Endothelial cell of umbilical vein (primary cell): ENCODE measurements around the gene EN2. TPM values are rescaled to one million over a fixed set of nuclear protein-coding genes. Genes with fewer than 3 reads are reported as not detected.

Source experiments
- BruUV-seq: library from RNA; stranded (reverse); fragments of 400-500 nt; replicated peaks from 2 replicates; lab custom pipeline; 2021; lab: Mats Ljungman, UMichigan
- CTCF ChIA-PET: fragments of 300-600, 350-600 bp; sonication (Branson Sonifier 250); formaldehyde crosslinking; loops from one replicate; lab custom pipeline; 2021; ENCODE audit warnings: antibody characterized with exemption, inconsistent platforms; lab: Charles Lee
- POLR2A ChIA-PET: fragments of 300-600, 350-600 bp; sonication (Branson Sonifier 250); formaldehyde crosslinking; loops from one replicate; lab custom pipeline; 2021; ENCODE audit warnings: antibody characterized with exemption, inconsistent platforms; lab: Charles Lee
- DNase-seq: peaks from one replicate; pipeline ENCODE4 v3.0.0-alpha.2; 2011; ENCODE audit warnings: low read depth, low spot score
- FAIRE-seq: peaks from 2 replicates; lab custom pipeline; 2011; peaks lifted over from hg19 to GRCh38; lab: Jason Lieb, UNC
- H2AFZ ChIP-seq: 2 replicates; pipeline ENCODE4 v1.6.0; 2012; ENCODE audit warnings: low read depth, low read length, control low read depth, inconsistent platforms
- H3K27ac ChIP-seq: 2 replicates; pipeline ENCODE4 v1.5.1; 2011; ENCODE audit warnings: low read depth, mild to moderate bottlenecking, control low read depth, low read length, moderate library complexity; ENCODE audit not compliant: insufficient read depth
- H3K27me3 ChIP-seq, 2 experiments: 2 replicates each; pipeline versions ENCODE4 v1.6.0 to v1.6.1; 2011; ENCODE audit warnings: low read length in 2 of 2, mixed read lengths in 1 of 2; ENCODE audit not compliant: control insufficient read depth in 2 of 2, insufficient read depth in 2 of 2
- H3K36me3 ChIP-seq, 2 experiments: 2 replicates in 1 of 2; 3 replicates in 1 of 2; pipeline ENCODE4 v1.5.1; 2011; ENCODE audit warnings: low read length in 2 of 2, mild to moderate bottlenecking in 1 of 2, moderate library complexity in 1 of 2; ENCODE audit not compliant: control insufficient read depth in 2 of 2, insufficient read depth in 2 of 2; ENCODE audit errors: extremely low read depth in 1 of 2
- H3K4me1 ChIP-seq: 3 replicates; pipeline ENCODE4 v1.5.1; 2011; ENCODE audit warnings: mild to moderate bottlenecking, low read length; ENCODE audit not compliant: control insufficient read depth, insufficient read depth; ENCODE audit errors: extremely low read depth
- H3K4me2 ChIP-seq: 2 replicates; pipeline ENCODE4 v1.6.1; 2011; ENCODE audit warnings: low read length, control low read depth, mixed read lengths; ENCODE audit not compliant: insufficient read depth
- H3K4me3 ChIP-seq, 3 experiments: fragments of 200-600 bp in 1 of 3; sonication (generic), shearing (Covaris generic) in 1 of 3; replicated peaks in 1 of 3; 2 replicates each; pipeline ENCODE4 v1.5.1; 2011 to 2016; ENCODE audit warnings: control low read depth in 3 of 3, low read length in 3 of 3, mild to moderate bottlenecking in 2 of 3, inconsistent platforms in 1 of 3, low read depth in 1 of 3, moderate library complexity in 1 of 3; ENCODE audit not compliant: insufficient read depth in 1 of 3
- H3K79me2 ChIP-seq: 2 replicates; pipeline ENCODE4 v1.6.0; 2012; ENCODE audit warnings: low read length, inconsistent platforms; ENCODE audit not compliant: control insufficient read depth, insufficient read depth
- H3K9ac ChIP-seq: replicated peaks from 2 replicates; pipeline ENCODE3; 2011; ENCODE audit warnings: low read length, control low read depth; ENCODE audit not compliant: insufficient read depth; ENCODE audit errors: extremely low read depth
- H3K9me1 ChIP-seq: replicated peaks from 3 replicates; pipeline ENCODE4 v1.6.0; 2011; ENCODE audit warnings: mild to moderate bottlenecking, low read length; ENCODE audit not compliant: control insufficient read depth, insufficient read depth; ENCODE audit errors: extremely low read depth
- H3K9me3 ChIP-seq: replicated peaks from 2 replicates; pipeline ENCODE4 v1.5.1; 2012; ENCODE audit warnings: low read length, inconsistent platforms; ENCODE audit not compliant: control insufficient read depth, insufficient read depth
- H4K20me1 ChIP-seq: replicated peaks from 2 replicates; pipeline ENCODE3; 2011; ENCODE audit warnings: mild to moderate bottlenecking, low read length; ENCODE audit not compliant: control insufficient read depth, insufficient read depth; ENCODE audit errors: extremely low read depth
- CTCF ChIP-seq, 2 donors: IDR thresholded peaks; 1 replicate in 1 of 2; 2 replicates in 1 of 2; pipeline ENCODE4 v1.5.1; 2011; ENCODE audit warnings: low read length in 2 of 2, mild to moderate bottlenecking in 2 of 2, moderate library complexity in 2 of 2, control low read depth in 1 of 2, inconsistent platforms in 1 of 2, low read depth in 1 of 2; ENCODE audit not compliant: insufficient read depth in 1 of 2; ENCODE audit errors: extremely low read depth in 1 of 2
- EZH2 ChIP-seq: IDR thresholded peaks from 2 replicates; pipeline ENCODE4 v1.6.1; 2012; ENCODE audit warnings: borderline replicate concordance, low read depth, mild to moderate bottlenecking, moderate library complexity, low read length, inconsistent platforms; ENCODE audit not compliant: severe bottlenecking
- FOS ChIP-seq: IDR thresholded peaks from 2 replicates; pipeline ENCODE4 v1.6.1; 2011; ENCODE audit warnings: mild to moderate bottlenecking, low read length, moderate library complexity, borderline replicate concordance; ENCODE audit not compliant: insufficient read depth
- GATA2 ChIP-seq: IDR thresholded peaks from 2 replicates; pipeline ENCODE4 v1.7.0; 2011; ENCODE audit warnings: low read depth, mild to moderate bottlenecking, moderate library complexity, mixed read lengths, low read length; ENCODE audit not compliant: insufficient read length, insufficient read depth
- JUN ChIP-seq: IDR thresholded peaks from 2 replicates; pipeline ENCODE4 v1.6.1; 2011; ENCODE audit warnings: borderline replicate concordance, low read depth; ENCODE audit not compliant: insufficient read length, insufficient read depth
- MAX ChIP-seq: IDR thresholded peaks from 2 replicates; pipeline ENCODE4 v1.6.1; 2011; ENCODE audit not compliant: insufficient read depth, insufficient read length
- MYC ChIP-seq: IDR thresholded peaks from one replicate; pipeline ENCODE4 v1.6.1; 2011; ENCODE audit warnings: mild to moderate bottlenecking, low read depth, low read length
- POLR2A ChIP-seq: IDR thresholded peaks from 2 replicates; pipeline ENCODE4 v1.6.1; 2012; ENCODE audit warnings: low read depth, mild to moderate bottlenecking, control low read depth, low read length
- POLR2AphosphoS5 ChIP-seq: IDR thresholded peaks from 2 replicates; pipeline ENCODE4 v1.6.1; 2012; ENCODE audit warnings: low read depth, mild to moderate bottlenecking, control low read depth, low read length, moderate library complexity; ENCODE audit not compliant: insufficient read depth
- dilution Hi-C: fragments of 300-500 bp; cut with MboI; formaldehyde crosslinking; loops from one replicate; pipeline ENCODE4 v1.15.0; 2019; ENCODE audit warnings: low sequenced_read_pairs; ENCODE audit not compliant: extremely low pct_ligation_motif_present
- intact Hi-C: fragments of 100-400 bp; cut with micrococcal nuclease; formaldehyde crosslinking; loops from one replicate; pipeline ENCODE4 v1.10.0; 2022
- polyA plus RNA-seq, 4 experiments: library from polyadenylated mRNA; depleted of rRNA in 3 of 4; stranded (reverse) in 3 of 4; unstranded in 1 of 4; fragments of >200 nt; gene quantifications; 2 replicates each; pipeline versions ENCODE4 v1.2.1 to v1.2.3, GENCODE V29; 2011 to 2012; ENCODE audit warnings: missing spikeins in 1 of 4
- total RNA-seq: library from RNA; stranded (reverse); gene quantifications from 2 replicates; pipeline ENCODE4 v1.2.3, GENCODE V29; 2021

The EN2 gene
- total and polyA plus RNA-seq, 2 donors (not counting 3 experiments of a cell fraction or from before 2014, with no cell fraction given), result not detected

- BruUV-seq, result no TSS peak
- Histone ChIP-seq H3K4me3 (no peak overlapping the region), H3K27ac (no peak overlapping the region), H3K9ac (no peak overlapping the region), H3K9me3 (no peaks in the 10 kb centered on the region), H3K79me2 (no peaks in the 10 kb centered on the region), H3K4me2 (no peak overlapping the region), H3K36me3 (no peaks in the 10 kb centered on the region), H3K27me3 (no peaks in the 10 kb centered on the region), H3K4me1 (no peaks in the 10 kb centered on the region), H4K20me1 (no peaks in the 10 kb centered on the region), H2AFZ (no peak overlapping the region), H3K9me1 (no peaks in the 10 kb centered on the region)
- DNase-seq, result no peak
- ChIA-PET POLR2A (no interaction called here), CTCF (no interaction called here)
- intact Hi-C loops, result no loop called here
- TF ChIP-seq POLR2AphosphoS5 (no peak), POLR2A (no peak), JUN (no peak), CTCF (IDR thresholded peaks at IDR 0.05; ENCODE audit: extremely low read depth in 1 of 2, insufficient read depth in 1 of 2, low read depth in 1 of 2, low read length in 2 of 2) (no peak), GATA2 (no peak), MAX (no peak), MYC (no peak), EZH2 (no peak), FOS (no peak)
- no peak for FAIRE-seq
- dilution Hi-C loops, result no loop called here
Observed at GRCh38 chr7:155428171-155428834, 29.6 kb upstream of the EN2 start.
